HL-60 (cell line): ENCODE results near the gene CLIC1.

Source experiments
- DNase-seq, 2 experiments: peaks; one replicate each; pipeline ENCODE4 v3.0.0-alpha.2; 2010 to 2020; ENCODE audit warnings: low read depth in 1 of 2, low spot score in 1 of 2
- H3K27ac ChIP-seq: fragments of 250-450 bp; sonication (Bioruptor Pico); replicated peaks from 2 replicates; pipeline ENCODE4 v1.5.1; 2020; ENCODE audit warnings: mild to moderate bottlenecking, moderate library complexity
- H3K27me3 ChIP-seq: fragments of 250-450 bp; sonication (Bioruptor Pico); 2 replicates; pipeline ENCODE4 v1.5.1; 2021; ENCODE audit warnings: mild to moderate bottlenecking, moderate library complexity; ENCODE audit not compliant: insufficient read depth, poor library complexity, severe bottlenecking
- H3K4me3 ChIP-seq: replicated peaks from 2 replicates; pipeline ENCODE4 v1.5.1; 2011; ENCODE audit warnings: mild to moderate bottlenecking, control low read depth, low read length; ENCODE audit not compliant: insufficient read depth
- GABPA ChIP-seq: IDR thresholded peaks from 2 replicates; pipeline ENCODE4 v1.6.1; 2012; ENCODE audit warnings: low read depth
- POLR2AphosphoS5 ChIP-seq: IDR thresholded peaks from 2 replicates; pipeline ENCODE4 v1.6.1; 2012; ENCODE audit warnings: low read depth
- SPI1 ChIP-seq: IDR thresholded peaks from 2 replicates; pipeline ENCODE4 v1.6.1; 2012; ENCODE audit warnings: low read depth, mild to moderate bottlenecking, borderline replicate concordance
- TF ChIP-seq, protein P1 (sequence below): IDR thresholded peaks from 2 replicates; pipeline ENCODE4 v1.6.1; 2012; ENCODE audit warnings: low read depth; ENCODE audit not compliant: insufficient replicate concordance
- TF ChIP-seq, protein P2 (sequence below): IDR thresholded peaks from one replicate; pipeline ENCODE4 v1.5.1; 2011; ENCODE audit warnings: low read length, control low read depth, inconsistent platforms; ENCODE audit not compliant: insufficient read depth

The CLIC1 gene

DNA sequence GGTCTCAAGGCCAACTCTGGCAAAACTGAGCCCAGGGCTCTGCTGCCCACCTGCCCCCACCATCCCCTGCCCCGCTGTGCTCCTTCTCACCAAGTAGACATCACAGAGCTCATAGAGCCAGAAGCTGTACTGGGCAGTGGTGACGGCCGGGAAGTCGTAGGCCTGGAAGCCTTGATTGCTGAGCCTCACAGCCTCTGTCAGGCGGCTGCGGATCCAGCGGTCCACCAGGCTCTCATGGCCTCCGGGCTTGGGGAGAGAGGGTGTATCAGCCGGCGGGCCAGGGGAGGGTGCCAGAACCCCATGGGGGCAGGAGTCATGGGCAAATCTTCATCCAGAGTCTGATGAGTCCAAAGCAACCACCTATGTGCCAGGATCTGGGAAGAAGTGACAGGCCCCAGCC, 43.6 kb upstream of the CLIC1 start:
- DNase-seq: no peak
- Histone ChIP-seq H3K4me3 (no peak overlapping the region), H3K27ac (no peak overlapping the region), H3K27me3 (no peaks in the 10 kb centered on the region)
- TF ChIP-seq POLR2AphosphoS5 (no peak), GABPA (no peak), SPI1 (no peak)
- TF ChIP-seq, protein P1, sequence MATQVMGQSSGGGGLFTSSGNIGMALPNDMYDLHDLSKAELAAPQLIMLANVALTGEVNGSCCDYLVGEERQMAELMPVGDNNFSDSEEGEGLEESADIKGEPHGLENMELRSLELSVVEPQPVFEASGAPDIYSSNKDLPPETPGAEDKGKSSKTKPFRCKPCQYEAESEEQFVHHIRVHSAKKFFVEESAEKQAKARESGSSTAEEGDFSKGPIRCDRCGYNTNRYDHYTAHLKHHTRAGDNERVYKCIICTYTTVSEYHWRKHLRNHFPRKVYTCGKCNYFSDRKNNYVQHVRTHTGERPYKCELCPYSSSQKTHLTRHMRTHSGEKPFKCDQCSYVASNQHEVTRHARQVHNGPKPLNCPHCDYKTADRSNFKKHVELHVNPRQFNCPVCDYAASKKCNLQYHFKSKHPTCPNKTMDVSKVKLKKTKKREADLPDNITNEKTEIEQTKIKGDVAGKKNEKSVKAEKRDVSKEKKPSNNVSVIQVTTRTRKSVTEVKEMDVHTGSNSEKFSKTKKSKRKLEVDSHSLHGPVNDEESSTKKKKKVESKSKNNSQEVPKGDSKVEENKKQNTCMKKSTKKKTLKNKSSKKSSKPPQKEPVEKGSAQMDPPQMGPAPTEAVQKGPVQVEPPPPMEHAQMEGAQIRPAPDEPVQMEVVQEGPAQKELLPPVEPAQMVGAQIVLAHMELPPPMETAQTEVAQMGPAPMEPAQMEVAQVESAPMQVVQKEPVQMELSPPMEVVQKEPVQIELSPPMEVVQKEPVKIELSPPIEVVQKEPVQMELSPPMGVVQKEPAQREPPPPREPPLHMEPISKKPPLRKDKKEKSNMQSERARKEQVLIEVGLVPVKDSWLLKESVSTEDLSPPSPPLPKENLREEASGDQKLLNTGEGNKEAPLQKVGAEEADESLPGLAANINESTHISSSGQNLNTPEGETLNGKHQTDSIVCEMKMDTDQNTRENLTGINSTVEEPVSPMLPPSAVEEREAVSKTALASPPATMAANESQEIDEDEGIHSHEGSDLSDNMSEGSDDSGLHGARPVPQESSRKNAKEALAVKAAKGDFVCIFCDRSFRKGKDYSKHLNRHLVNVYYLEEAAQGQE: no peak
- TF ChIP-seq, protein P2, sequence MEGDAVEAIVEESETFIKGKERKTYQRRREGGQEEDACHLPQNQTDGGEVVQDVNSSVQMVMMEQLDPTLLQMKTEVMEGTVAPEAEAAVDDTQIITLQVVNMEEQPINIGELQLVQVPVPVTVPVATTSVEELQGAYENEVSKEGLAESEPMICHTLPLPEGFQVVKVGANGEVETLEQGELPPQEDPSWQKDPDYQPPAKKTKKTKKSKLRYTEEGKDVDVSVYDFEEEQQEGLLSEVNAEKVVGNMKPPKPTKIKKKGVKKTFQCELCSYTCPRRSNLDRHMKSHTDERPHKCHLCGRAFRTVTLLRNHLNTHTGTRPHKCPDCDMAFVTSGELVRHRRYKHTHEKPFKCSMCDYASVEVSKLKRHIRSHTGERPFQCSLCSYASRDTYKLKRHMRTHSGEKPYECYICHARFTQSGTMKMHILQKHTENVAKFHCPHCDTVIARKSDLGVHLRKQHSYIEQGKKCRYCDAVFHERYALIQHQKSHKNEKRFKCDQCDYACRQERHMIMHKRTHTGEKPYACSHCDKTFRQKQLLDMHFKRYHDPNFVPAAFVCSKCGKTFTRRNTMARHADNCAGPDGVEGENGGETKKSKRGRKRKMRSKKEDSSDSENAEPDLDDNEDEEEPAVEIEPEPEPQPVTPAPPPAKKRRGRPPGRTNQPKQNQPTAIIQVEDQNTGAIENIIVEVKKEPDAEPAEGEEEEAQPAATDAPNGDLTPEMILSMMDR: no peak

DNA sequence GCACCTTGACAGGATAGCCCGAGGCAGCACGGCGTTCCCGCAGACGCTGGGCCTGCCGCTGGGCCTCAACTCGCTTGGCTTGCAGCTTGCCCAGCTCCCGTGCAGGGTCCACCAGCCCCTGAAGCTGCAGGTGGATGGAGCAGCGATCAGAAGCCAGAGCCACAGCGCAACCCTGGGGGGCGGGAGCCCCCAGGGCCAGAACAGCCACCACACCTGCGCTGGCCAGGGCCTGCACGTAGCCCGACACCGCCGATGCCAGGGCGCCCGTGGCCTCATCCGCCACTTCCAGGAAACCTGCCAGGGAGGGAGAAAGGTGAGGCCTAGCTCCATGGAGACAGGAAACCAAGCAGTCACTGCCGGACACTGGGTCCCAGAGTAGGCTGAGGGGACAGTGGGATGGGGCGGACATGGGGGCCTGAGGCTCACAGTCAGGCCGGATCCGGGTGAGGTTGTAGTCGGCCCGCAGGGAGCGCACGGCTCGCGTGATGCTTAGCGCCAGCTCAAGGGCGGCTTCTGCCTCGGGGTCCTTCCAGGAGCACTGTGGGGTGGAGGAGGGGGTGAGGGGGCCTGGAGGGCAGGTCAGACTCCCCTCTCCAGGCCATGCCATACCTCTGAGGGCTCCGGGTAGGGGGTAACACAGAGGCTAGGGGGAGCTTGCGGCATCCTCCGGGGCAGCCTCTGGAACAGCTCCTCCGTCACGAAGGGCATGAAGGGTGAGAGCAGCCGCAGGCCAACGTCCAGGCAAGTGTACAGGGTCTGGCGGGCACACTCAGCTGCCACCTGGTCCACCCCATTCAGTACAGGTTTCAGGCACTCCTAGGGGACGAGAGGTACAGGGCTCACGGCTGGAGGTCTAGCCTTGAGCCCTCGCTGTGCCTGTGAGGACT, 42.9 kb upstream of the CLIC1 start:
- no peaks in the 10 kb centered on the region for H3K27me3 ChIP-seq
- TF ChIP-seq SPI1: no peak
- no peak for TF ChIP-seq POLR2AphosphoS5
- no peak for TF ChIP-seq GABPA
- TF ChIP-seq, protein P2: no peak
- TF ChIP-seq, protein P1: no peak
- H3K27ac ChIP-seq: no peak overlapping the region
- no peak for DNase-seq
- H3K4me3 ChIP-seq: no peak overlapping the region

DNA sequence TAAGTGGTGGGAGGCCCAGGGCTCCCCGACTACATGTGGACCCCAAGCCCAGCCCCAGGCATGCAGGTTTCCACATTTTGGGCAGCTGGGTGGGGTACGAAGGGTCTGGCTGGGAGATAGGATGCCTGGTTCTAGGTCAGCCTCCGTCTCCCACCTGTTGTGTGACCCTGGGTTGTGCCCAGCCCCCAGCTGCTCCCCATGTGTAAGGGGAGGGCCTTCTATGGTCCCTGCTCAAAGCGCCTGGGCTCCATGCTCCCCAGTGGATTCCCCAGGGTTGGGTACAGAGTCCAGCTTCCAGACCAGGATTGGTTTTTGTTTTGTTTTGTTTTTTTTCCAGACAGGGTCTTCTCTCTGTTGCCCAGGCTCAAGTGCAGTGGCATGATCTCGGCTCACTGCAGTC, 41.9 kb upstream of the CLIC1 start:
- no peaks in the 10 kb centered on the region for H3K27me3 ChIP-seq
- H3K4me3 ChIP-seq: no peak overlapping the region
- DNase-seq: no peak
- no peak overlapping the region for H3K27ac ChIP-seq
- TF ChIP-seq POLR2AphosphoS5: no peak
- TF ChIP-seq SPI1: no peak
- TF ChIP-seq, protein P1: no peak
- TF ChIP-seq, protein P2: no peak
- TF ChIP-seq GABPA: no peak
